Dedifferentiated amniotic fluid mesenchymal stem cell (primary cell): ENCODE measurements around the gene HERC4.
"Not testable (repeated sequence)": the region's sequence is repeated elsewhere in the genome, so short reads cannot be mapped to it uniquely, and the experiment has no call there.

ENCODE experiments used
- DNase-seq: peaks from one replicate; pipeline ENCODE4 v3.0.0-alpha.2; 2016; ENCODE audit errors: extremely low spot score

The HERC4 gene

DNA sequence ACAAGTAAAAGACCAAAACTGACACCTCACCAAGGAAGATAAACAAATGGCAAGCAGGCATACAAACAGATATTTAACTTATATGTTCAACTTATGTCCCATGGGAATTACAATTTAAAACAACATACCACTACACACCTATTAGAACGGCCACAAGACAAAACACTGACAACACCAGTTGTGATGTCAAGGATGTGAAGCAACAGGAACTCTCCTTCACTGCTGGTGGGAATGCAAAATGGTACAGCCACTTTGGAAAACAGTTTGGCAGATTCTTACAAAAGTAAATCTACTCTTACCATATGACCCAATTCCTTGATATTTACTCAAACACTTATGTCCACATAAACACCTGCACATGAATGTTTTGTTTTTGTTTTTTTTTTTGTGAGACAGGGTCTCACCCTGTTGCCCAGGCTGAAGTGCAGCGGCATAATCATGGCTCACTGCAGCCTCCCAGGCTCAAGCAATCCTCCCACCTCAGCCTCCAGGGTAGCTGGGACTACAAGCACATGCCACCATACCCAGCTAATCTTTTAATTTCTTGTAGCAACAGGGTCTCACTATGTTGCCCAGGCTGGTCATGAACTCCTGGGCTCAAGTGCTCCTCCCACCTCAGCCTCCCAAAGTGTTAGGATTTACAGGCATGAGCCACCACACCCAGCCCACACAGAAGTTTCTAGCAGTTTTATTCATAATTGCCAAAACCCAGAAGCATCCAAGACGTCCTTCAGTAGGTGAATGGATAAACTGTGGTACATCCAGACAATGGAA is 27.3 kb downstream of the HERC4 start:
- no peak for DNase-seq

DNA sequence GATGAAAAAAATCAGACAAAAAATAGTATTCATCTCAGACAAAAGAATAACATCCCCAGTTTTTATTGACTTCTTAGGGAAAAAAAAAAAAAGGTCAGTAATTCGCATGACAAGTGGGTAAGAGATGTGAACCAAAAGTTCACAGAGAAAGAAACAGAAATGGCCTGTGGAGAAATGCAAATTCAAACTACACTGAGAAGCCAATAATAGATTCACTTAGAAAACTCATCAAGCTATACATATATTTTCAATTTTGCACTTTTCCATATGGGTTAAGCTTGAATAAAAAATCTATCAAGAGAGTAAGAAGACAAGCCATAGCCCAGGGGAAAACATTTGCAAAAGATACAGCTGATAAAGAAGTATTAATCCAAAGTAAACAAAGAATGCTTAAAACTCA is 28.0 kb downstream of the HERC4 start:
- DNase-seq = no peak

DNA sequence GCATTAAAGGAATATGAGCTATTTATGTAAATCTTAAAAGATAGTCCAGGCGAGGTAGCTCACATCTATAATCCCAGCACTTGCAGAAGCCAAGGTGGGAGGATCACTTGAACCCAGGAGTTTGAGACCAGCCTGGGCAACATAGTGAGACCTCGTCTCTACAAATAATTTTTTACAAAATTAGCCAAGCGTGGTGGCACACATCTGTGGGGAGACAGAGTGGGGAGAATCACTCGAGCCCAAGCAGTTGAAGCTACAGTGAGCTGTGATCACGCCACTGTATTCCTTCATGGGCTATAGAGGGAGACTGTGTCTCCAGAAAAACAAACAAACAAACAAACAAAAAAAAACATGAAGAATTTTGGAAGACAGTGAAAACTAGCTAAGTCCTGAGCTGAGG is 28.4 kb downstream of the HERC4 start:
- no peak for DNase-seq

DNA sequence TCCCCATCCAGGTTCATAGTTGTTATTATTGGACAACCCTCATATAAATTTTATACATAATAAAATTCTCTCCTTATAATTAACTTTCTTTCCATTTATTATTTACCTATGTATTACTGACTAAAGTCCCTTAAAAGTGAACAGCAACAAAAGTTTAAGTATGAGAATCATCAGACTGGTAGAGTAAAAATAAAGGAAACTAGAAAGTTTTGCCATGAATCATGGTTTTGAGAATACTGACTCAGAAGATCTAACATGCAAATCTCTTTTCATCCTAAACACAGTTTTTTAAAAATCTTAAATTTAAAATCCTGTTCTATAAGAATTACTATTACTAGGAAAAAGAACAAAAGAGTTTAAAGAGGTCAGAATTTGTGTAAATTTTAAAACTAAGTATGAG is 32.1 kb downstream of the HERC4 start:
- no peak for DNase-seq

DNA sequence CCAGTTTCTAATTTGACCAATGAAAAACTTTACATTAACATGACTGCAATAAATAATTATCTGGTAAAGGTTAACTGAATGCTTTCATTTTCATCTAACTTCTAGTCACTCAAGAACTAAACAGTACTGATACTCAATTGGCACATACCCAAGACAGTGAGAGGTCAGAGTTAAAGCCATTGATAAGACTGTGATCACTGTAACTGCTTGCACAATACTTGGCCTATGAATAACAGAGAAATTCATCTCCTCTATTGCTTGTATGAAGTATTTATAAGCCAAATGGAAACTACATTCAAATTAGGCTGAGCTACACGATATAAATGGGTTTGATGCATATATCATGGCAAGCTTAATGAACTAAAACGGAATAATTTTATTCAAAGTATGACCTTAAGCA is 43.0 kb downstream of the HERC4 start:
- no peak for DNase-seq

DNA sequence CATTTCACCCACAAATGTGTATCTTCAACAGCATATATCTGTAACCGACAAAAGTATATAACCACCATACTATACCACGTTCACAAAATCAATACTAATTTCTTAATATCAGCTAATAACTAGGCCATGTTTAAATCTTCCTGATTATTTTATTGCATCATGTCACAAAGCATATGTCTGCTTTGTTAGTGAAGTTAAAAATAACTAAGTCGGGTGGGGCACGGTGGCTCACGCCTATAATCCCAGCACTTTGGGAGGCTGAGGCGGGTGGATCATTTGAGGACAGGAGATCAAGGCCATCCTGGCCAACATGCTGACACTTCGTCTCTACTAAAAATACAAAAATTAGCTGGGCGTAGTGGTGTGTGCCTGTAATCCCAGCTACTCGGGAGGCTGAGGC is 47.7 kb downstream of the HERC4 start:
- no peak for DNase-seq

DNA sequence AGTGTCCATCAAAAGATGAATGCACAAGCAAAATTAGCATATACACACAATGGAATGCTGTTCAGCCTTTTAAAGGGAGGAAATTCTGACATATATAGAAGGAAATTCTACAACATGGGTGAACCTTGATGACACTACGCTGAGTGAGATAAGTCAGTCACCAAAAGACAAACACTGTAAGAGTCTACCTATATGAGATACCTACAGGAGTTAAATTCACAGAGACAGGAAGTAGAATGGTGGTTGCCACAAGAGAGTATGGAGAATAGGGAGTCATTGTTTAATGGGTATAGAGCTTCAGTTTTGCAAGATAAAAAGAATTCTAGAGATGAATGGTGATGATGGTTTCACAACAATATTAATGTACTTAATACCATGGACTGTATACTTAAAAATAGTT is 51.8 kb downstream of the HERC4 start:
- no peak for DNase-seq

DNA sequence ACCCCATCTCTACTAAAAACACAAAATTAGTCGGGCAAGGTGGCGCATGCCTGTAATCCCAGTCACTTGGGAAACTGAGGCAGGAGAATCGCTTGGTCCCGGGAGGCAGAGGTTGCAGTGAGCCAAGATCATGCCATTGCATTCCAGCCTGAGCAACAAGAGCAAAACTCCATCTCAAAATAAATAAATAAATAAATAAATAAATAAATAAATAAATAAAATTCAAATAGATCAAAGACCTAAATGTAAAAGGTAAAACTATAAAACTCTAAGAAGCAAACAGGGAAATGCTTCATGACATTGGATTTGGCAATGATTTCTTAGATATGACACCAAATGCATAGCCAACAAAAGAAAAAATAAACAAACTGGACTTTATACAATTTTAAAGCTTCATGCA is 52.8 kb downstream of the HERC4 start:
- DNase-seq = not testable (repeated sequence)

DNA sequence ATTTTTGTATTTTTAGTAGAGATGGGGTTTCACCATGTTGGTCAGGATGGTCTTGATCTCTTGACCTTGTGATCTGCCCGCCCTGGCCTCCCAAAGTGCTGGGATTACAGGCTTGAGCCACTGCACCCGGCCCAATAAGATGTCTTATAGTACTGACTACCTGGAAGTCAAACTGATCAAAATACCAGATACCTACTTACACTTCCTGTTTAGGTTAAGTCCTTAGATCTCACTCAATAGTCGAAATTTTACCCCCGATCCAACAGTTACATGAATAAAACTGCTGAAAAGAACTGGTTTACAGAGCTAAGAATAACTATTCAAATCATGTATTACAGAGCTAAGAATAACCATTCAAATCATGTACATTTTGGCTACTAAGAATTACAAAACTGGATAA is 58.6 kb downstream of the HERC4 start:
- DNase-seq = not testable (repeated sequence)

DNA sequence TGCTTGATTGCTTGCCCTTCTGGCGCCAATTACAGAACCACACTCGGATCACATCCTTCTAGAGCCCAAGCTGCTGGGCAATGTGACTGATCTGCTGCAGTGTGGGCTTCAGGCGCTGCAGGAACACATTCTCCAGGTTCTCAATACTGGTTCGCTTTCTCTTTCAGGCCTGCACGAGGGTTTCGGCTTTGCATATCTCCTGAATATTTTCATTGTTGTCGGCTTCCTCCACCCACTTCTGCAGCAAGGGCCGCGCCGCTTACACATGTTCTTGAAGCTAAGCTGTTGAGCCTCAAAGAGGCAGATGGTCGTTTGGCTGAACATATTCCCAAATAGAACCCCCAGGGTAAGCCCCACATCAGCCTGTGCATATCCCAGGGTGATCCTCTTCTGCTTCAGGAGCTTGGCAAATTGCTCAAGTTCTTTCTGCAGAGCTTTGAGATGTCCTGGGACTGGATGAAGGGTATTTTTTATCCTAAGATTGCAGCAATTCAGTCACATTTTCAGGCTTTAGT is 64.6 kb downstream of the HERC4 start:
- no peak for DNase-seq

DNA sequence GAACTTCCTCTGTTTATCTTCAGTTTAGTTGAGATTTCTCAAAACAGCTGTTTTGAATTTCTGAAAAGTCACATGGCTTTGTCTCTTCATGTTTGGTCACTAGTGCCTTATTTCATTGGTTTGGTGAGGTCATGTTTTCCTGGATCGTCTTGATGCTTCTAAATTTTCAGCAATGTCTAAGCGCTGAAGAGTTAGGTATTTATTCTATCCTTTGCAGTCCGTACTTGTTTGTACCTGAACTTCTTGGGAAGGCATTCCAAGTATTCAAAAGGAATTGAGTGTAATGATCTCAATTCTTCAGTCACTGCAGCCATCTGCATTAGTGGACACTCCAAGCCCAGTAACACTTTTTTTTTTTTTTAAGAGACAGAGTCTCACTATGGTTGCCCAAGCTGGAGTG is 67.7 kb downstream of the HERC4 start:
- no peak for DNase-seq

DNA sequence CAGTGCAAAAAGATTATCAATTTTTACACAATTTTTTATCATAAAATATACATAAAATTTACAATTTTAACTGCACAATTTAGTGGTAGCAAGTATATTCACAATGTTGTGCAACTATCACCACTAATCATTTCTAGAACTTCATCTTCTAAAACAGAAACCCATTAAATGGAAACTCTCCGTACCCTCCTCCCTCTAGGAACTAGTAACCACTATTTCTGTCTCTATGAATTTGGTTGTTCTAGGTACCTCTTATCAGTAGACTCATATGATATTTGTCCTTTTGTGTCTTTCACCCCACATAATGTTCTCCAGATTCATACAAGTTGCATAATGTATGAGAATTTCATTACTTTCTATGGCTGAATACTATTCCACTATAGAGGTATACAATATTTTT is 73.5 kb downstream of the HERC4 start:
- DNase-seq = no peak

DNA sequence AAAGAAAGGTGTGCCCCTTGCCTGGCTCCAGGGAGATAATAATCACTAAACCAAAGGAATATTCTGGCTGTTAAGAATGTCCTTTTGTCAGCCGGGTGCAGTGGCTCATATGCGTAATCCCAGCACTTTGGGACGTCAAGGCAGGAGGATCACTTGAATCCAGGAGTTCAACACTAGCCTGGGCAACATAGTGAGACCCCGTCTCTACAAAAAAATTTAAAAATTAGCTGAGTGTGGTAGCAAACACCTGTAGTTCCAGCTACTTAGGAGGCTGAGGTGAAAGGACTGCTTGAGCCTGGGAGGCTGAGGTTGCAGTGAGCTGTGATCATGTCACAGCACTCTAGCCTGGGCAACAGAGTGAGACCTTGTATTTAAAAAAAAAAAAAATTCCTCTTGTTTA is 74.1 kb downstream of the HERC4 start:
- no peak for DNase-seq

DNA sequence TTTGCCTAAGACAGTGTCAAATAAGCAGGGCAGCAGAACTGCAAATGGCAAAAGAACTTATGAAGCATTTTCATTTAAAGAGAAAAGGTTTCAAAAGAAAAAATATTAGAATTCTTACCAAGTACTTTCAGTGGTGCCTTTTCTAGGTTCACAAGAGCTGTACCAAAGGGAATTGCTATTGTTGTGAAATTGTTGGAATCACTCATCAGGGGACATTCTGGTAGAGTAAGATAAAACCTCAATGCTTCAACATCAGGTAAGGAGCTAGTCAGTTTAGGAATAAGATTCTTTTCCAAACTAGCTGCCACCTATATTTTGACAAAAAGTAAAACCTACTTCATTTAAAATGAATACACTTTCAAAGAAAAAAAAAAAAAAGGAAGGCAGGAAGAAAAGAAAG is 85.0 kb downstream of the HERC4 start:
- DNase-seq = no peak

DNA sequence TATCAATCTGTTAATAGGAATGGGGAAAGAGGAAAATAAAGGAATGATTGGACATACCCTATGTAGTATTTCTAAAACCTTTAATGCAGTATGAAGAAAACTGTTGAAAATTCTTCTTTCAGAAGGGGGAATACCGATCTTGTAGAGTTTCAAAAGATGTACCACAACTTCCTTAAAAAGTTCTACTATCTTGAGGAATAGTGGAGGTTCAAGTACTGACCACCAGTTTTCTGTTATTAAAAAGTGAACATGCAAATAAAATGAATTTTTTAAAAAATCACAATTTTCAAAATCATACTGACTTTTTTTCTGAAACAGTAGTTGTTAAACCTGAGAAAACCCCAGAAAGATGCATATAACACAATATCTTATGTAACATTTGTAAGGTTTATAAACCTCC is 86.5 kb downstream of the HERC4 start:
- no peak for DNase-seq

DNA sequence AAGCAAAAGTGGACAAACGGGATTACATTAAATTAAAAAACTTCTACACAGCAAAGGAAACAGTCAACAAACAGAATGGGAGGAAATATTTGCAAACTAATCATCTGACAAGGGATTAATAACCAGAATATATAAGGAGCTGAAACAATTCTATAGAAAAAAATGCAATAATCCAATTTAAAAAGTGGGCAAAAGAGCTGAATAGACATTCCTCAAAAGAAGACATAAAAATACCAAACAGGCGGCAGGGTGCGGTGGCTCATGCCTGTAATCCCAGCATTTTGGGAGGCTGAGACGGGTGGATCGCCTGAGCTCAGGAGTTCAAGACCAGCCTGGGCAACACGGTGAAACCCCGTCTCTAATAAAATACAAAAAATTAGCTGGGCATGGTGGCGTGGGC is 92.5 kb downstream of the HERC4 start:
- not testable (repeated sequence) for DNase-seq

DNA sequence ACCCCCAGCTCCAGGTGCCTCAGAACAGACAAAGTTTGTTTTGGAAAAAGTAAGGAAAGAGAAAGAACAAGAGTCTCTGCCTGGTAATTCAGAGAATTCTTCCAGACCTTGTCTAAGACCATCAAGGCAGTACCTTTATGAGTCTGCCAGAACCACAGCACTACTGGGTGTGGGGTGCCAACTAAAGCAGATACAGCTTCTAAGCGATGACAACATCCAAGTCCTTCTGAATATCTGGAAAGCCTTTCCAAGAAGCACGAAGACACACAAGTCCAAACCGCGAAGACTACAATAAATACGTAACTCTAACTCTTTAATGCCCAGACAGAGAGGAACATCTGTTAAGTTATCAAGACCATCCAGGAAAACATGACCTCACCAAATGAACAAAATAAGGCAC is 96.3 kb downstream of the HERC4 start:
- DNase-seq = no peak

DNA sequence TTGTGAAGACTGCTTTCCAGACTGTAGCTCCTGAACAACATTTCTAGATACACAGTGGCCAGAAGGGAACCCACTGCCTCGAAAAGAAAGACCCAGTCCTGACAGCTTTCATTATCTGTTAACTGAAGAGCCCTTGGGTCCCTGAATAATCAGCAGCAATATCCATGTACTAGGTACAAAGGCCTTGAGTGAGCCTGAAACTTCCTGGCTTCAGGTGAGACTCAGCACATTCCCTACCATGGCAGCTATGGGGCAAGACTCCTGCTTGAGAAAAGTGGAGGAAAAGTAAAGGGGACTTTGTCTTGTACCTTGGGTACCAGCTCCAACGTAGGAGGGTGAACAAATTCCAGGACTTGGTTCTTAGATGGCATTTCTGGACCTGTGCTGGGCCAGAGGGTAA is 97.8 kb downstream of the HERC4 start:
- DNase-seq = no peak

DNA sequence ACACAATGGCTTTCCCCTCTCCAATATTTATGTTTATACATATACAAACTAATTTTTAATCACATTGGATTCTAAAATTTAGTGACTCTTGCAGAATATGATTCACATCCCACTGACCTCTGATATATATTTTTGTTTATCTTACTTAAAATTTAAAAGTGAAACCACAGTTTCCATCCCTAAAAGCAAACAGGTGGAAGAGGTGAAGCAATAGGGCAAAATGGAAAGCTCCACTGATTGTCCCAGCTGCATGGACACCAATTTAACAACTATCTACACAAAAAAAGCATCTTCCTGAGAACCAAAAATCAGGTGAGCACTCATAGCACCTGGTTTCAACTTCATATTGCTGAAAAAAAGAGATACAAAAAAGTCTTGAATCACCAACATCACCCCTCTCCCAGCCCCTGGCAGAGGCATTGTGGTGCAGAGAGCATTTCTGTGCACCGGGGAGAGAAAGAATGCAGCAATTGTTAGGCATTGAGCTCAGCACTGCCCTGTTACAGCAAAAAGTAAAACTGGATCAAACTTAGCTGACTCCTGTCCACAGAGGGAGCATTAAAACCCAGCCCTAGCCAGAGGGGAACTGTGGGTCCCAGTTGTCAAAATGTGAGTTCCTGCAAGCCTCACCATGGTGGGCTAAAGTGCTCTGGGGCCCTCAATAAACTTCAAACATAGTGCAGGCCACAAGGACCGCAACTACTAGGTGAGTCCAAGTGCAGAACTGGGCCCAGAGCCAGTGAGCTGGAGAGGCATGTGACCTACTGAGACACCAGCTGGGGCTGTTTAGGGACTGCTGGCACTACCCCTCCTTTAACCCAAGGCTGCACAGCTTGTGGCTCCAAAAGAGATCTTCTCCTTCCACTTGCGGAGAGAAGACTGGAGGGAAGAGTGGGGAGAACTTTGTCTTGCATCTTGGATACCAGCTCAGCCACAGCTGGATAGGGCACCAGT is 98.5 kb downstream of the HERC4 start:
- DNase-seq = no peak

DNA sequence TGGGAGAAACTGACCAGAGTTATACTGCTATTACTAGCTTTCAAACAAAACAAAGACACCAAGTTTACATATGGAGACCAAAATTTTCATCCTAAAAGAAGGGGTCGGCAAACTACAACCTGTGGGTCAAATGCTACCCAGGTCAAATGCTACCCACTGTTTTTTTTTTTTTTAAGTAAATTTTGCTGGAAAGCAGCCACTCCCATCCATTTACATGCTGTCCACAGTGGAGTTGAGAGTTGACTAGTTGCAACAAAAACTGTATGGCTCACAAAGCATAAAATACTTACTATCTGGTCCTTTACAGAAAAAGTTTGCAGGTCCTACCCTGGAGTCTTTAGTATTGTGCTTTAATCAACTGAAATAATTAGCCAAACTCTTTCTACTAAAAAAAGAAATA is 99.2 kb downstream of the HERC4 start:
- DNase-seq = no peak

DNA sequence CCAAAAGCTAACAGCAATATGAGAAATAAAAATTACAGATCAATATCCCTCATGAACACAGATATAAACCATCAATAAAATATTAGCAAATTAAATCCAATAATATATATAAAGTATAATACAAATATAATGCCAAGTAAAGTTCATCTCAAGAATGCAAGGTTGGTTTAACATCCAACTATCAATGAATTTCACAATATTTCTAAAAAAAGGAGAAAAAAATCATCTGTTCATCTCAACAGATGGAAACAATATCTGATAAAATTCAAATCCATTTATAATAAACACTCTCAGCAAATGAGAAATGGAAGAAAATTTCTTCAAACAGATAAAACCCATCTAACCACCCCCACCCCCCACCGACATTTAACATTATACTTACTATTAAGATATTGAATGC is 103.8 kb downstream of the HERC4 start:
- no peak for DNase-seq

DNA sequence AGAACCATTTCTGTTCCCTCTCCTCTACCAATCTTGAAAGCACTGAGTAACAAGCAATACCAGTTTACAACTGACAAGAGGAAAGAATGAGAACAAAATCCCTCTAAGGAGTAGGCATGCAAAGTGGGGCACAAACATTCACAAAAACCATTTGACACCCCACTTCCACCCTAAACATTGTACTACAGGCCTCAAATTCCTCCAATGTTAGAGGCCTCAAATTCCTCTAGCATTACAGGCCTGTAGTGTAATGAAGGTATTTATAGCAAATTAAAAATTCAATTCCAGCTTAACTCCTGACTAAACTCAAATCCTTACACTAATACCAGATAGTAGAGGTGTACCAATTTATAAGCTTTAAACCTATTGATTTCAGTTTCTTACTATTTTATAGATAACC is 105.2 kb downstream of the HERC4 start:
- no peak for DNase-seq

DNA sequence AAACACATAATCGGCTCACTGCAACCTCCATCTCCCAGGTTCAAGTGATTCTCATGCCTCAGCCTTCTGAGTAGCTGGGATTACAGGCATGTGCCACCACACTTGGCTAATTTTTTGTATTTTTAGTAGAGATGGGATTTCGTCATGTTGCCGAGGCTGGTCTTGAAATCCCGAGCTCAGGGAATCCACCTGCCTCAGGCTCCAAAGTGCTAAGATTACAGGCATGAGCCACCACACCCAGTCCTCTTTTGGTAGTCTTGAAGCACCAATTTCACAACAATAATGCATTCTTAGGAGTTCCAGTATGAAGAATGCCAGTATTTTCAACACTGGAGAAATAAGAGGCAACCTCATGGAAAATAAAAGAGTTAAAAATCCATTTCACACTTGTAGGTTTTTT is 109.0 kb downstream of the HERC4 start:
- not testable (repeated sequence) for DNase-seq
